DMS153 treated with DMSO at 0.1 percent for 48 hours (cell line): ENCODE measurements around the gene ZPBP2.
"Not testable (repeated sequence)": the region's sequence is repeated elsewhere in the genome, so short reads cannot be mapped to it uniquely, and the experiment has no call there.

Source experiments
- DNase-seq: peaks from one replicate; lab custom pipeline; 2025; ENCODE audit not compliant: unreplicated experiment; lab: John Stamatoyannopoulos, UW

Gene ZPBP2

DNA sequence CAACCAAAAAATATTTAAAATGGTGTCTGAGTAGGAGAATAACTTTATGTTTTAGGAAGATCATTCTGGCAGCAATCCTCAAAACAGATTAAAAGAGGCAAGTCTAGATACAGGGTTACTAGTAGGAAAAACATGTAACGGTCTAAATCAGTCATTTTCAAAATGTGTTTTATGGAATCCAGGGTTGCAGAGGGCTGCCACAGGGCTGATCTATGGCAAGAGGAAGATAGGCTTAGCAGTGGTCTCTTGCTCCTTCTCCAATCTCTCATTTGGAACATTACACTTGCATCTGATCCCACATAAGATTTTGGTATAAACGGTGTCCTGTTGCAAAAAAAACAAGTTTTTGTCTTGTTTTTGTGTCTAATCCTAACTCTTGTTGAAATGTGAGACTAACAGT lies 13.1 kb upstream of the ZPBP2 start:
- DNase-seq = no peak

DNA sequence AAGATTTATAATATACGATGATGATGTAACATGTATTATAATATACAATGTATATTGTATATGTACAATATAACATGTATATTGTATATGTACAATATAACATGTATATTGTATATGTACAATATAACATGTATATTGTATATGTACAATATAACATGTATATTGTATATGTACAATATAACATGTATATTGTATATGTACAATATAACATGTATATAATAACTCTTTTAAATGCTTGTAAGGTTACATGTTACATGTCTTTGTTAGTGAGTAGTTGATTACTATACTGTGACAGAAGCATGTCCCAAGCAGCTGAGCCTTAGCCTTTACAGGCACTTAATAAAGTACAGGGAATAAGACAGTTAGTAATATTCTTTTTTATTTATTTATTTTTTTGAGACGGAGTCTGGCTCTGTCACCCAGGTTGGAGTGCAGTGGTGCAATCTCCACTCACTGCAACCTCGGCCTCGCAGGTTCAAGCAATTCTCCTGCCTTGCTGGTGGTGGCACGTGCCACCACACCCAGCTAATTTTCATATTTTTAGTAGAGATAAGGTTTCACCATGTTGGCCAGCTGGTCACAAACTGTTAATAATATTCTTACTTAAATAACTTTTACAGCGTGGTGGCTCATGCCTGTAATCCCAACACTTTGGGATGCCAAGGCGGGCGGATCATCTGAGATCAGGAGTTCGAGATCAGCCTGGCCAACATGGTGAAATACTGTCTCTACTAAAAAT lies 11.9 kb upstream of the ZPBP2 start:
- not testable (repeated sequence) for DNase-seq

DNA sequence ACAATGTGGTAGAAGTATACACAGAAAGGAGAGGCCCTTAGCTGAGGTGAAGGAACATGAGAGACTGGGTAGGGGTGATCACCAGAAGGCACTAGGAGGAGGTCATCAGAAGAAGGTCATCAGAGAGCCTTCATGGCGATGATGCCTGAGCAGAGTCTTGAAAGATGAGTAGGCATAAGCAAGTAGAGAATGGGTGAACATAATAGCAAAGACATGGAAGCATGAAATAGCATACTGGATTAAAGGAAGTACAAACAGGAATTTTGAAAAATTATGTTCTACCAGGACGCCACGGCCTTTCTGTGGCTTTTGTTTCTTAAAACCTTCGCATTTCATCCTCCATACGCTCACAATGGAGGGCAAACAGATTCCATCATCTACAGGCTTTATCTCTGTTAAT lies 6.8 kb upstream of the ZPBP2 start:
- DNase-seq = no peak

DNA sequence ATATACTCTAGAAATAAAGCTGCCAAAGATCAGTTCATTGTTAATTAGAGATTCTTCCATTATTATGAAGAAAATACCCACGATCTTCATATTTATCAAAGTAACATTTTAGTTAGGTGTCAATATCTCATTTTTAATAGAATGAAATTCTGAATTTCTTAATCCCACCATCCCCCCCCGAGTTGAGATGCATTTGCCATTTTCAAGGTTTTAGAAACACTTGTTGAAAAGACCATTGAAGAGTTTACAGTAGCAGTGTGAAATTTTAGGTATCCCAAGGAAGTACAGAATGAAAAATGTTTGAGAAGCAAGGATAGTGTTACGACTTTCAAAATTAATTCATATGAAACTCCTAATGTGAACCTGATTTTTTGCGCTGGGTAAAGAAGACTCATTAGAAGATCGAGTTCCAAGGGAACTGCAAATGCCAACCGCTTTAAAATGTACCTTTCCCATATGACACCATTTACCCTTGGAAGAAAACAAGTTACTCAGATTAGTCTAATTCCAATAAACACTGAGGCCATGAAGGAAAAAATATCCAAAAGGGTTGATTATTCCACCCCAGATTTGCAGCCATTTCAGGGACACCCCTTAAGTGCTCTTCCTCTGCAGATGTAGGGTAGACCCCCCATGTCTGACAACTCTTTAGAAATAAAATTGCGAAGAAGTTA lies 4.6 kb upstream of the ZPBP2 start:
- no peak for DNase-seq

DNA sequence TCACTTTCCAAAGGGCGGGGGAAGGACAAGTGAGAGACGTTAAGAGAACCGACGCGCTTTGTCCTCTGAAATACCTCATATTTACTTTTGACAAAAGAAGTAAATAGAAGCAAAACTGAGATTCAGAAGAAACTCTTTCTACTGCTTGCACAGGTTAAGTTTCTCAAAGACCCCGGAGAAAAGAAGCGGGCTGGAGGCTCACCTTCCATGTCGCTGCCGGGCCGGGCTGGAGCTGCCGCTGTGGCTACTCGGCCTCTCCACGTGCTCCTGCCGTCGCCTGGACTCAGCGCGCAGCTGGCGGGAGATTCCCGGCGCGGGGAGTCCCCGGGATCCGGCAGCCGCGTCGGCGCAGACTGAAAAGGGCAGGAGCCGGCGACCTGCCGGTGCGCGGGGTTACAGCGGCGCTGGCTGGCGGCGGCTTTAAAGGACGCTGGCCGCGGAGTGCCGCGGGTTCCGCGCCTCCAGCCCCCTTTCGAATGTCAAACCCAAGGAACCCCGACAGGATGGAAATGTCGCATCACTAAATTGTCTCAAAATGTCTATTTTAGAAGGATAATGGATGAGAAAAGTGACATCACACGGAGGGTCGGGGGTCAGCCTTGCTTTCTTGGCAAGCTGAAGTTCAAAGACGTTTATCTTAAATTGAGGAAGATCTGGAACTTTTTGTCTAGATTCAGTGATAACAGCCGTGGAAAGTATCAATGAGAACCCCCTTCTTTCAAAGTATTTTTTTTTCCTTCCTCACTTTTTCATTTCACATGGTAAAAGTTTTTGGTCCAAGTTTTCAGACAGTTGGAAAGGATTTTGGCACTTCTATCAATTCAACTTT lies 3.9 kb upstream of the ZPBP2 start, which contains the start of gene IKZF3:
Gene IKZF3, minus strand, starts transcription at position 395 of the 829 bp plus-strand sequence. Its CDS starts 186 bp downstream, at position 209.
- DNase-seq = peak; percentile 81

DNA sequence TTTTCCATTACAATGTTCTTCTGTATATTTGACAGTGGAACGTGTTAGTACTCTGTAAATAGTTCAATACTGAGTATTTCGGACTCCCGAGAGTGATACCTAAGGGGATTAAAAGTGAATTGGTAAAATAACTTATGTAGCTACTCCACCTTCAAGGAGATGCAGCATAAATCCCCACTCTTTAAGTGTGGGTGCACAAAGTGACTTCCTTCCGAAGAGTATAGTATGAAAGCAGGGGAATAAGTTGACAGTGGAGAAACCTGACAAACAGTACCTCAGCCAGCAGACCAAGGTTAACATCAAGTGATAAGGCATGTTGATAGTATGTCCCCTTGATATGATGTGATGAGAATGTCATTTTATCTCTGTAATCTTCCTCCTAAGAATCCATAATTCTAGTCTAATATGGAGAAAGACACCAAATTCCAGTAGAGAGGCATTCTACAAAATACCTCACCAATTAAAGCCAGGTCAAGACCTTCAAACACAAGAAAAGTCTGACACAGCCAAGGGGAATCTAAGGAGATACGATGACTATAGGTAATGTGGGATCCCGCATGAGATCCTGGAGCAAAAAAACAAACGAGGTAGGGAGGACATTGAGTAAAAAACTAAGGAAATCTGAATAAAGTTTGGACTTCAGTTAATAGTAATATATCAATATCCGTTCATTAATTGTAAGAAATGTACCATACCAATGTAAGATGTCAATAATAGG lies 1.8 kb upstream of the ZPBP2 start:
- DNase-seq = no peak

DNA sequence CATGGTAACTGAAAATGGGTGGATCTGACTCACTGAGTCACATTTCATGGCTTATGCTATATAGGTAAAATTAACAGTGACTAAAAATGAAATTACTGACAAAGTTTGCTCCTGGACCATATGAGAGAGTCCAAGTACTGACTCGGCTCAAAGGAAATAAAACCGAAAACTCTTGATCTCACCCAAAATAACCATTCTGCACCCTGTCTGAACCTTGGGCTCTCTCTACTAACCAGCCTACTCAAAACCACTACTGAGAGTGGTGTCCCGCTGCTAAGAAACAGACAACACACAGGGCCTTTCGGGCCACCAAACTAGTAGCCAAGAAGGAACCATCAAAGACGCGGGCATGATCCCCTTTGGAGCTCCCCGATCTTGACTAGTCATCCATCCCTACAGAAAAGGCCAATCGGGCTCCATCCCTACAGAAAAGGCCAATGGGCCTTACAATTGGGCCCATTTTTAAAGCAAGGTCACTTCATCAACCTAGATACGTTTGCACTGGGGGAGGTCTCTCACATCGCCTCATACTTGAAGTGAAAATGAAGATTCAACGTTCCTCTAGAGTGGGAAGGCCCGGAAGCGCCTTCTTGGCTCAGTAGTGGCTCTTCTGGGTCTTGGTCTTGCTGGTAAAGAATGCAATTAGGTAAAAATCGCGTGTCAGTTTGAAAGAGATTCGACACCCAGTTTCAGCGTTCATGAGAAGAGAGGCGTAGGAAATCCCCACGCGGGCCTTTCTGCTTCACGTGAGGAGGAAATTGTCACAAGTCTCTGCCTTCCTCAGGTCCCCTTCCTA lies 720 bp upstream of the ZPBP2 start:
- DNase-seq = no peak

DNA sequence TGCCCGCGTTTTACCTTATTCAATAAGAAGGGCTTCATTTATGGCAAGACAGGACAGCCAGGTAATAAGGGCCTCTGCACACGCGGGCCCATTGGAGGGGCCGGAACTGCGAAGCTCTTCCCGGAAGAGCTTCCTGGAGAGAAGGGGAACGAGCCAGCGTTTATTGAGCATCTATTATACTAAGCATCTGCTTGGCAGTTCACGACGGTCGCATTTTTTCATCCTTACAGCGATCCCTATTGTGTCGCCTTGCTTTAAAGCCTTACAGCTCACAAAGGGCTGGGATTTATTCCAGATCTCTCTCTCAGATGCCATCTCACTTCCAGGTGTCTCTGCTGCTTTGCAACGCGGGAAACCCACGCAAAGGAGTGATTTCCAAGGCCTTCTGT lies 546 bp downstream of the ZPBP2 start:
- DNase-seq = no peak

DNA sequence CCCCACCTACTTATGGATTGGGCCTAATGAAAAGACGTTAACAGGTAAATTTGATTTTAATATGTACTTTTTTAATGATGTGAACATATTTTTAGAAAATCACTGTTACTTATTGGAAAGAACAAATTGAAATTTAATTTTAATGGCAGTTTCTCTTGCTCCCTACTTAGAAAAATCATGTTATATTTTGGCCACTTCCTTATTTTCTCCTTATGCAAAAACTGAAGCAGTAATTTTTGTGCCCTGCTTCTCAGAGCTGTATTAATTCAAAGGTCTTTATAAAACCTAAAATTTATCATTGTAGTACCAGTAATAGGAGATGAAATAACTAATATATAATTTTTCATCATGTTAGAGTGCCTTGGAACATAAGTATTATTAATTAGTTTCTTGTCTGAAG lies 2.8 kb downstream of the ZPBP2 start:
- DNase-seq = no peak

DNA sequence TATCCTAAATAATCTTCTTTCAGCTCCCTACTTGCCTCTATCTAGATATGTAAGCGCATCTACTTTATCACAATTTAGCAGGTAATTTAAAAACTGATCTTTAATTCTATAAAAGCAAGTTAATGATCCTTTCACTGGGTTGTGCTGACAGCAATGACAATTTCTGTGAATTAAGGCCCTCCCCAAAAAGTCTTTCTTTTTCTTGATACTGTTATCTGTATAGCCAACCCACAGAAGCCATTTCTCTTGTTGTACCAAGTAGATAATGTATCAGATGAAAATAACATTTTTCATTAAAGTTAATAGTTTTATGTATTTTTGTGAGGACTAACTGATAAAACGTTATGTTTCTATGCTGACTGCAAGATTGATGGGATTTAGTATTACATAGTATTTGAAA lies 3.8 kb downstream of the ZPBP2 start:
- DNase-seq = no peak

DNA sequence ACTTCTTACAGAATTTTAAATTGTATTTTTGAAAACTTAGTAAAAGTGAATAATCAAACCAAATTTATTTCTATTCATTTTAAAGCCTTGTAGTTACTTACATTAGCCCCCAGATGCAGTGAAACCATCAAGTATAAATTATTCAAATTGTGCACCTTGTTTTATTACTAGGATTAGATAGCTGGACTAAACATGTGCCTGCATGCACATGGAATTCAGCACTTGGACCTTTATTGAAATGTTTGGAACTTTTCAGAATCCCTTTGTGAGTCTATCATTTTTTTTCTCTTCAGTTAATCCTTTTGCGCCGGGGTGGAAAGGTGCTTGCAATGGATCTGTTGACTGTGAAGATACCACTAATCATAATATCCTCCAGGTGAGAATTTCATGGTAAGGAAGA lies 4.7 kb downstream of the ZPBP2 start:
- no peak for DNase-seq

DNA sequence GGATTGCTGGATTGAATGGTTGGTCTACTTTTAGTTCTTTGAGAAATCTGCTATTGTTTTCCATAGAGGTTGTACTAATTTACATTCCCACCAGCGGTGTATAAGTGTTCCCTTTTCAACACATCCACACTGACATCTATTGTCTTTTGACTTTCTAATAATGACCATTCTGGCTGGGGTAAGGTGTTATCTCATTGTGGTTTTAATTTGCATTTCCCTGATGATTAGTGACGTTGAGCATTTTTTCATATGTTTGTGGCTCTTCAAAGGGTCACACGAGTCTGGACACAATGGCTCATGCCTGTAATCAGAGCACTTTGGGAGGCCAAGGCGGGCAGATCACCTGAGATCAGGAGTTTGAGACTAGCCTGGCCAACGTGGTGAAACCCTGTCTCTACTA lies 18.1 kb downstream of the ZPBP2 start:
- DNase-seq = not testable (repeated sequence)

DNA sequence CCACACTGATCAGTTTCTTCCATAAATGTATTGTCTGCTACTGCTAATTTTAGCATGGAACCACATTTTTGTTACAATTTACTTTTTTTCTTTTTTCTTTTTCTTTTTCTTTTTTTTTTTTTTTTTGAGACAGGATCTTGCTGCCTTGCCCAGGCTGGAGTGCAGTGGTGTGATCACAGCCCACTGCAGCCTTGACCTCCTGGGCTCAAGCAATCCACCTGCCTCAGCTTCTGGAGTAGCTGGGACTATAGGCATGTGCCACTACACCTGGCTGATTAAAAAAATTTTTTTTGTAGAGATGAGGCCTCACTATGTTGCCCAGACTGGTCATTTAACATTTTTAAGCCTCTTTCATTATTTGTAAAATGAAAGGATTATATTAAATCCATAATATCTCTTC lies 19.1 kb downstream of the ZPBP2 start:
- no peak for DNase-seq

DNA sequence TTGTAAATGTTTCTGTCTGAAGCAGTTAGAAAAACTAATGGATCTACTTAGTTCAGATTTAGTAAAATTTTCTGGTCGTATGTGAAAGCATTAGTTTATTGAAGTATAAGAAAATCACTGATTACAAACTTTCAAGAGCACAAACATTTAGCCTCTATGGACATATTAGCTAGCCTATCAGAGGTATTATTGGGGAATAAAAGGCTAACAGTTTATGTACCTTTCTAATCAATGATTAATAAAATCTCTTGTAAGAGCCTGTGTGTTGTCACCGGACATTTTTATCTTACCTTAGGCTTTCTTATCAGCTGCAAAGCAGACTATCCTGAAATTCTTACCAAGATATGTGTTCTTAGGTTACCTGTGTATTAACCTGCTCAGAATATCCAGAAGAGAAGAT lies 21.2 kb downstream of the ZPBP2 start:
- DNase-seq = no peak

DNA sequence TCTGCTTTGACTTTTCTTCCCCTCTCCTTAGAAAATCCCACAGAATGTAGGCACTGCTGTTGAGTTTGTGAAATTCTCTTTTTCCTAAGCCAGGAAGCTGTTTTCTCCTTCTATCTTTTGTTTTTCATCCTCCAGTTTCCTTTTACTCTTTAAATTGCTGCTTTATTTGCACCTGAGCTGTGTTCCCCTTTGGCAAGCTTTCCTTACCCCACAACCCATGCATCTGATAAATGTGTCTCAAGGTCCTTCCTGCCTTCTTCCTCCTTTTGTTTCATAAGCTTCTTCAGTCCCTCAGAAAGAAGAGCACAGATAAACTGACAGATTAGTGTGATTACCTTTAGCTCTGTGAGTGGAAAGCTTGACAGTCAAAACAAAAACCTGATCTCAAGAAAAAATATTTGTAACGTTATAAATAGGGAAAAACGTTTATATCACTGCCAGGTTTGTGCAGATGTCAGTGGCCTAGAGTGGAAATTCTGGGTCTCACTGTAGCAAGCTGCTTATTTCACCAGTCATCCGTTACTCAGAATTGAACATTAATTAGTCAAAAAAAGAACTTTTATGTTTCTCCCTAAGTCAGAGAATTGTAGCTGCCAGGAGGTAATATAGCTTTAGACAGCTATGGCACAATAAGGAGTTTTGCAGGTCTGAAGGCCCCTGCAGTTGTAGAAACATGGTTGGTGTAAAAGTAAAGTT lies 26.8 kb downstream of the ZPBP2 start:
- DNase-seq = no peak

DNA sequence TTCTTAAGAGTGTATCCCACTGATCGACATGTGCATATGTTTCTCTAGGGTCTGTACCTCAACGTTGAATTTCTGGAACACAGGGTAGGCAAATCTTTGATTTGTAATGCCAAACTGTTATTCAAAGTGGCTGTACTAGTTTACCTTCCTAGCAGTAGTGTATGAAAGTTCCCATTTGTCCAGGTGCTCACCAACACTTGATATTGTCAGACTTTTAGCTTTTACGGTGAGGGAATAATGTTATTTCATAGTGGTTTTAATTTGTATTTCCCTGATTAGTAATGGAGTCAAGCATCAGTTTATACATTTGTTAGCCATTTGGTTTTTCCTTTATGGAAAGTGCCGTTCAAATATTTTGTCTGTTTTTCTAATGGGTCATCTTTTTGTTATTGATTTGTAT lies 30.1 kb downstream of the ZPBP2 start:
- DNase-seq = no peak

DNA sequence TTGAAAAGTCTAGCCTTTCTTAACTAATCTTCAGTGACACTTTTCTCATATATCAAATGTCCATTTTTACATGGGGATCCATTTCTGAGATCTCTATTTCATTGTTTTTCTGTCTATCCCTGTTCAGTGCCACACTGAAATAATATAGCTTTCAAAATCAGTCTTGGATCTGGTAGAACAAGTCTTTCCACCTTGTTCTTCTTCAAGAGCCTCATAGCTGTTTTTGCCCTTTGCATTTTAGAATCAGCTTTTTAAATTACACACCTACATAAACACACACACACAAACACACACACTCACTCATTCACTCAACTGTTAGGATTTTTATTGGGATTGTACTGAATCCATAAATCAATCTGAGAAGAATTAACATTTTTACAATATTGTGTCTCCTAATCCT lies 31.2 kb downstream of the ZPBP2 start:
- DNase-seq = no peak

DNA sequence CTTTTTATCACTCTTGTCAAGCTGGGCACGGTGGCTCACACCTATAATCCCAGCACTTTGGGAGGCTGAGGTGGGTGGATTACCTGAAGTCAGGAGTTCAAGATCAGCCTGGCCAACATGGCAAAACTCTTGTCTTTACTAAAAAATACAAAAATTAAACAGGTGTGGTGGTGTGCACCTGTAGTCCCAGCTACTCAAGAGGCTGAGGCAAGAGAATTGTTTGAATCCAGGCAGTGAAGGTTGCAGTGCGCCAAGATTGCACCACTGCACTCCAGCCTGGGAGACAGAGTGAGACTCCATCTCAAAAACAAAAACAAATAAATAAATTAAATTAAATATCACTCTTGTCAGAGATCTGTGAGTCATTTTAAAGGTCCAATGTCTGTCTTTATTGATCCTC lies 34.0 kb downstream of the ZPBP2 start:
- not testable (repeated sequence) for DNase-seq

DNA sequence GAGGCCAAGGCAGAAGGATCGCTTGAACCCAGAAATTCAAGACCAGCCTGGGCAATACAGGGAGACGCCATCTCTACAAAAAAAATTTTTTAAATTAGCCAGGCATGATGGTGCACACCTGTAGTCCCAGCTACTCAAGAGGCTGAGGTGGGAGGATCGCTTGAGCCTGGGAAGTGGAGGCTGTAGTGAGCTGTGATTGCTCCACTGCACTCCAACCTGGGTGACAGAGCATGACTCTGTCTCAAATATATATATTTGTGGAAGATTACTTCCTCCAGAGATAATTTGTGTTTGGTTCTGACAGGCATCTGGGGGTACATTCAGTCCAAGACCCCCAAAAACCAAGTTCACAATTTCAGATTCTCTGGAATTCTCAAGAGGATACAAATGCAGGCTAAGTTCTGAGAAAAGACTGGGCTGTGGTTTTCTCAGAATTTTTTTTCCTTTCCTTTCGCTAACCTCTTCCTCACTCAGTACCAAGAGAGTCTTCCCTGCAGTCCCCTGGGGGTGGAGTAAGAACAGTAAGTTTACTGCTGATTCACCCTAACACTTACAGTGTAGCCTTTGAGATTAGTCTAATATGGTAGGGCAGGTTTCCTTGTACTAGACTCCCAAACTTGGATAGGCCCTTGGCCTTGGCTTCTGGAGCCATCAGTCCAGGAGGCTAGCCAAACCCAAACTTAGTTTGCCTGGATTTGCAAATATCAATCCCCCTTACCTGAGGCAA lies 35.3 kb downstream of the ZPBP2 start:
- no peak for DNase-seq
